Right kidney (tissue), 1 donor: Measurements from ENCODE around the gene ATP13A4.
"Not testable (repeated sequence)": the region's sequence is repeated elsewhere in the genome, so short reads cannot be mapped to it uniquely, and the experiment has no call there.

ENCODE experiments used
- DNase-seq: peaks from one replicate; pipeline ENCODE4 v3.0.0-alpha.2; 2016

ATP13A4 gene

DNA sequence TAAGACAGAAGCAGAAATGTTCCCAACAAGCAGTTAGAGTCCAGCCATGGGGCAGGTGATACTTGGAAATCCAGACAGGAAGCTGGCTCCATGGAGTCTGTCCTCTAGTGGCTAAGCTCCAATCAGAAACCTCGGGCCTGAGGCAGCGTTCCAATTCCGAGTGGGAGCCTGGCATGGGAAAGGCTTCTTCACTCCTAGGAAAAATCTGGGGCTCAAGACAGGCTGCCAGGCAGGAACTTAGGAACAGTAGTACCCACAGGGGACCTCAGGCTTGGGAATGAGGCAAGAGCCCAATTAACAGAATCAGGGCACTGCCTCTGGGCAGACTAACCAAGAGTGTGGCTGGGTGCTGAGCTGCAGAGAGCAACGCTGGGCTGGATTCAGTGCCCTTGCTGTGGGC is 6.2 kb upstream of the ATP13A4 start:
- DNase-seq = no peak

GRCh38 chr3:193560091-193560490 is 5.4 kb upstream of the ATP13A4 start:
- DNase-seq = no peak

DNA sequence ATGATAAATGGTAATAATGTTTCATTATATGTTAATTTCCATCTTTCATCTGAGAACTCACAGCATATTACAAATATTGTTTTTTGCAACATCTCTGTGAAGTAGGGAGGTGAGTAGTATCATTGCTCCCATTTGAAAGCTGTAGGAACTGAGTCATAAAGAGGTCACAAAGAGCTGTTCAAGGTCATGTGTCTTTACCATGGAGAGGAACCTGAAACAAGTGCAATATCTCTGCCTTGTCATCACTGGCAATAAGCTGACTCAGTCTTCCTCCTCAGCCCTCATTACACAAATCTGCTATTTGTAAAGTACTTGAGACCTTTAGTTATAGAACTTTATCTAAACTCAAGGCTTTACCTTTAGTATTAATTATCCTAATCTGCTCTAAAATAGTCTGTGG is 4.4 kb upstream of the ATP13A4 start:
- DNase-seq = no peak

GRCh38 chr3:193556841-193557240 is 2.1 kb upstream of the ATP13A4 start:
- no peak for DNase-seq

DNA sequence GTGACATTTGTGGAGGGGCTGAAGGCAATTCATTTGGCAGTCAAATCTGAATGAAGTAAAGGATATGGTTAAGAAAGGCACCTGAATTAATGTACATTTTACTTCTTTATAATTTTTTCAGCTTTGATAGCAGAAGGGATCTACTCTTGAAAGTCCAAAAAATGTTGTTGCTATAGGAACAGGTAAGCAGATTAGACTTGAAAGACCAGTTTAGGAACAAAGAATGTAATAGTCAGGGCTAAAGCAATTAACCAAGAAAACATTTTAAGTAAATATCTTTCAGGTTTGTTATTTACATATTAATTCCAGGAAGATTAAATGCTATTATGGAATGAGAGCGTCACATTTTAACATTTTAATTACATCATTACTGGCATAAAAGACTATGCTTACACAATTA is 1.1 kb downstream of the ATP13A4 start:
- DNase-seq = no peak

GRCh38 chr3:193552923-193553322 is 1.8 kb downstream of the ATP13A4 start:
- DNase-seq = no peak

GRCh38 chr3:193548406-193548805 is 6.3 kb downstream of the ATP13A4 start:
- DNase-seq = no peak

GRCh38 chr3:193546129-193546528 is 8.6 kb downstream of the ATP13A4 start:
- DNase-seq = no peak

DNA sequence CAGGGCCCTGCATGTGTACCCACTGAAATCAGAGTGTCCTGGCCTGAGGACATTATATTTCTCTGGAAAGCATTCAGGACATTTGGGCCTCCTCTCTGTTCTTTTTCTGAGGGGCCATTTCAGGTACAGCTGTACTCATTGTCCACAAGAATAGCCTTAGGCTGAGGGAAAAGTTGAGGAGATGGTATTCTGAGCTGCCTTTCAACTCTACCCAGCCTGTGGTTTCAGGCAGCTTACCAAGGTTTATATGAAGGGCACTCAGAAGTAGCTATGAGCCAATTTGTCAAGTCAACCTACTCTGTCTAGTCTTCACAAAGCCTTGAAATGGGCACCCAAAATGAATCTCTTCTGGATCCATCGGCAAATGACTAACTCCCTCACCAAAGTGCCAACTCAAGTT is 9.4 kb downstream of the ATP13A4 start:
- DNase-seq = no peak

GRCh38 chr3:193544289-193544688 is 10.4 kb downstream of the ATP13A4 start:
- DNase-seq = no peak

DNA sequence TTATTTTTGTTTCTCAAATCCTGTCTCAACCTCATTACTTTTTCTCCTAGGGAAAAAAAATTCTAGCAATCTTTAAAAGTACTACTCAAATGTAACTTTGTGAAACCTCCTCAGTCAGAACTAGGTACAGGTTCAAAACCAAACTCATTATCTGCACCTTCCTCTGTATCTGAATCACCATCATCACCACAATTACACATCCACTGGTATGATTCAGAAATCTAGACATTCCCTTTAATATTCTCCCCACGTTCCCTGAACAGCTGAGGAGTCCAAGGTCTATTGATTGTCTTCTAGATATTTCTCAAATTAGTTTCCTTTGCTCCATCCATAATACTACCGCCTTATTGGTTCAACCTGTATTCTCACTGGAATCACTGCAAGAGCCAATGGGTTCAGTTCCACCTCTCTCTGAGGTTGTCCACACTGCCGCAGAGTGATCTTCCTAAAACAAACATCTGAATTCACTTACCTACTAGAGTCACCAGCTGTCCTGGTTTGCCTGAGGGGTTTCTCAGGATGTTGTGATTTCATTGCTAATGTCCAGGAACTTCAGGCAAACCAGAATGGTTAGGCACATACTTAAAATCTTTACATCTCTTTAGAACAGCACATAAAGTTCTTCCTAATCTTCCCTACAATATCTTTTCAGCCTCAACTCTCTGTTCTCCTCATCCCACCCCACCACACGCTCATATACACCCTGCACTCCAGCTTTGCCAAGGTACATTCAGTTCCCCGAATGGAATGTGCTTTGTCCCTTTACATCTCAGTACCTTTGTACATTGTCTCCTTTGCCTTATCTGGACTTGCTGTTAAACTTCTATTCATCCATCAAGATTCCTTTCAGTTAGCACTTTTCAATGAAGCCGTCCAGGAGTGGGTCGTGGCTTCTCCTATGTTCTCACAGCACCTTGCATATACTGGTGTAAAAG is 24.2 kb downstream of the ATP13A4 start:
- DNase-seq = no peak

- not testable (repeated sequence) for DNase-seq
Measured at GRCh38 chr3:193526085-193526484, 28.6 kb downstream of the ATP13A4 start.

GRCh38 chr3:193522473-193522872 is 32.2 kb downstream of the ATP13A4 start:
- no peak for DNase-seq

DNA sequence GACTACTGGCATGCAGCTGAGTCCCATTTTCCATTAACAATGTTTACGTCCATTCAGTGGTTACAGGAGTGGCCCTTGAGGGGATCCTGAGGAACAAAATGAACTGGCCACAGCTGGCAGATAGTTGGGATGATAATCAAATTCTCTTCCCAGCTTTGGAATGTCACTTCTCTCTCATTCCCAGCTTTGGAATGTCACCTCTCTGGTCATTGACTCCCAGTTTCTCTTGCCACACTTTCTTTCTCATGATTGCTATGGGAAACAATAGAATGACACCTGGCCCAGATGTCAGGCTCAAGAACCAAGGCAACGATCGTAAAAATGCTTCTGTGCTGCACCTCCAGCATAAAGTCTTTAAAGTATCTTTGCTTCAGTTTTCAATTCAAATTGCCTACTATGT is 34.0 kb downstream of the ATP13A4 start:
- no peak for DNase-seq

DNA sequence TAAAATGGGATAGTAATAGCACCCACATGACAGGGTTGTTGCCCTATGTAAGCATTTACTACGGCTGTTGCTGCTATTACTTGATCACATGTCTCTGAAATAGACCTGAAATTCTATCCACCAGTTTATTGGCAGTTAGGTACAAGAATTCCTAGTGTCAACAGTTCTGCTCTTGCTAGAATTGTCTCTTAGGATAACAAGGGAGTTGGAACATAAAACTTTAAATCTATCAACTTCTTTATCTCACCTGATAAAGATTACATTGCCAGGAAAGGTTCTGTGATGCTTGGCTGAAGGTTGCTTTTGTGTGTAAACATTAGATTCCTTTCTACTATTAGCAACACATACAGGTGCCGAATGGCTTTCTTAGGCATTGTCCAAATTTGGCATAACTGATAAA is 38.7 kb downstream of the ATP13A4 start:
- DNase-seq = no peak

DNA sequence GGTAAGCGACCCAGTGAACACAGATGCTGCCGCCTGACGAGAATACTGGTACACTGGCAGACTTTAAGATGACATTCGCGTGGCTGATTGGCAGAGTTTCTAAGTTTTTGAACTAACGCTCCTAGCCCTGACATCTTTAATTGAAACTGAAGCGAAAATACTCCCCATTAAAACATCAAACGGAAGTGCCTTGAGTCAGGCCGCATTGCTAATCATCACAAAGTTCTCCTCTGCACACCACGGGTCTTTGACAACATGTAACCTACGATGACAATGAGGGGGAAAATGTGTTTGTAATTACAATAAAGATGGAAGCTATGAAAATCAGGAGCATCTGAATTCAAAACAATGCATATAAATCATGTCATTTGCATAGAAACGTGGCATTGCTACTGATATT is 44.5 kb downstream of the ATP13A4 start:
- no peak for DNase-seq

- no peak for DNase-seq
Measured at GRCh38 chr3:193509103-193509965, 45.4 kb downstream of the ATP13A4 start.

DNA sequence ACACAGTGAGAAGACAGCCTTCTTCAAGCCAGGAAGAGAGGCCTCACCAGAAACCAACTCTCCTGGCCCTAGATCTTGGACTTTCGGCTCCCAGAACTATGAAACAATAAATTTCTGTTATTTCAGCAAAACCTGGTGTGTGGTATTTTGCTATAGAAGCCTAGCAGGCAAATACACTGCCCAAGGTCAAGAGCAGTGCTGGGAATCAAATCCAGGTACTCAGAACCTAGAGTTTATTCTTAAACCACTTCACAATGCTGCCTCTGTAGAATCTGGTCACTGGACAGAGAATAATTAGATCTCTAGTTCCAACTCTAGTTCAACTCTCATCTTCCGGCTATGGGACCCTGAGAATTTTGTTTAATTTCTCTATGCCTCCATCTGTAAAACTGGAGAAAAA is 46.6 kb downstream of the ATP13A4 start:
- DNase-seq = no peak

DNA sequence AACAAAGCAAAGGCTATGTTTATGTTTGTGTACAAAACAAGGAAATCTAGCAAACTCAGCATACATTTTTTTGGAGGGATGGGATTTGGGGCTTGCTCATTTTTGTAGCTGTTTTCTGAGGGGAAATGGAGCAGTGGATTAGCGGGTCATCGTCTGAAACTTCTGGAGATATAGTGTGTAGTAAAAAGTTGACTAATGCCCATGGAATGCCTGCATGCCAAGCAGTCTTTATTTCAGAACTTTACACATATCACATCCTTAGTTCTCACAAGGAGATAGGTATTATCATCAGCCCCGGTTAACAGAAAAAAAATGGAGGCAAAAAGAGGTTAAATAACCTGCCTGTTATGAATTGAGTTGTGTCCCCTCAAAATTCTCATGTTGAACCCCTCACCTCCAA is 47.1 kb downstream of the ATP13A4 start:
- DNase-seq = no peak

DNA sequence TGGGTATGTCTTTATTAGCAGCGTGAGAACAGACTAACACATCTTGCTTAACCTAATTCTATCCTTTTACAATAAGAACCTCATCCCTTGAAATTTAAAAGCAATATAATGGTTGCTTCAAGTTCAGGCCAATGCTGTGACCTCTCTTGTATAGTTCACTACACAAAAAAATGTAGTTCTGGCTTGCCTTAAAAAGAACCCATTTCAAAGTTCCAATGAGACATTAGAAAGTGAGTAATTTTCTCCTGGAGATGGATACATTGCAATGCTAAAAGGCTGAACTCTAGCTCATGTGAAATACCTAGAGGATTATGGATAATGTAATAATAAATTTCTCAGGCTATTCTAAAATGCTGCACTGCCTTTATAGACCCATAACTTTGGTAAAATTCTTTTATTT is 47.8 kb downstream of the ATP13A4 start:
- no peak for DNase-seq

DNA sequence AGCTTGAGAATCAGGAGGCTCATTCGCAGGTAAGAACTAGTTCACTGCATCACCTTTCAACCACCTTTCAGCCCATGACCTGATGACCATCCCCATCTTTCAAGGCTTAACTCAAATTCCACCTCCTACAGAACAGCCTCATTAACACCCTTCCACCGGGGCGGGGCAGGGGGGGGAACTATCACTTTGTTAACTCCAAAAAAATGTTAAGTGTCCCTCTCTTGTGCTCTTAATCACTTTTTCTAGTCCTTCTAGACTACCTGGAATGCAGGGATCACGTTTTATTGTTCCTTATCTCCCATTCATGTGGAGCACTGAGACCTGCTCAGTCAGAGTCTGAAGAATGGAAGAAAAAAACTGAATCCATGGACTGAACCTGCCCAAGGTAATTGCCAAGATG is 51.8 kb downstream of the ATP13A4 start:
- DNase-seq = no peak

- DNase-seq = no peak
Measured at GRCh38 chr3:193499801-193500485, 54.8 kb downstream of the ATP13A4 start.
